Heart right ventricle (tissue), 16 donors: ENCODE measurements around the gene INPP1. TPM values are rescaled to one million over a fixed set of nuclear protein-coding genes. Genes with fewer than 3 reads are reported as not detected.

Experiments
- ATAC-seq, 8 donors: fragments of 200-7000 bp; cut with Tn5 transposase; one replicate each; pipeline ENCODE4 v1.9.1; 2020; ENCODE audit warnings: mild to moderate bottlenecking in 8 of 8, moderate library complexity in 8 of 8, moderate number of reproducible peaks in 1 of 8
- DNase-seq, 2 donors: peaks; one replicate each; pipeline ENCODE4 v3.0.0-alpha.2; 2020
- H3K27ac ChIP-seq, 10 donors: fragments of 200-600 bp; sonication (generic) in 2 of 10; one replicate each; pipeline versions ENCODE4 v1.5.0 to v1.8.0; 2020 to 2022; ENCODE audit warnings: mild to moderate bottlenecking in 3 of 10
- H3K27me3 ChIP-seq, 7 donors: fragments of 200-600 bp; one replicate each; pipeline ENCODE4 v1.8.0; 2021 to 2022; ENCODE audit warnings: mild to moderate bottlenecking in 2 of 7
- H3K36me3 ChIP-seq, 9 donors: fragments of 200-600 bp; sonication (generic) in 1 of 9; one replicate each; pipeline versions ENCODE4 v1.5.0 to v1.8.0; 2020 to 2022; ENCODE audit warnings: mild to moderate bottlenecking in 2 of 9
- H3K4me1 ChIP-seq, 9 donors: fragments of 200-600 bp; sonication (generic) in 1 of 9; one replicate each; pipeline versions ENCODE4 v1.5.0 to v1.8.0; 2020 to 2022; ENCODE audit warnings: mild to moderate bottlenecking in 4 of 9
- H3K4me3 ChIP-seq, 10 donors: fragments of 200-600 bp; sonication (generic) in 2 of 10; one replicate each; pipeline versions ENCODE4 v1.5.0 to v1.8.0; 2020 to 2022; ENCODE audit warnings: mild to moderate bottlenecking in 7 of 10, moderate library complexity in 2 of 10
- H3K9me3 ChIP-seq, 11 donors: fragments of 200-600 bp in 10 of 11; sonication (generic) in 2 of 11; one replicate each; pipeline versions ENCODE4 v1.5.0 to v1.8.0; 2013 to 2022; ENCODE audit warnings: mild to moderate bottlenecking in 2 of 11, control low read depth in 1 of 11, moderate library complexity in 1 of 11
- WGBS, 2 donors: extraction: QIAGEN DNeasy Blood & Tissue Kit; methylation state at CpG; one replicate each; pipeline ENCODE4 v1.1.7; 2013; ENCODE audit warnings: inconsistent platforms in 1 of 2; 5-methylcytosine and 5-hydroxymethylcytosine counted together
- intact Hi-C, 10 donors: fragments of 100-400 bp; cut with DNase I; formaldehyde crosslinking; loops; one replicate each; pipeline versions ENCODE4 v1.11.1 to v1.14.2; 2022
- polyA plus RNA-seq, 2 donors: library from polyadenylated mRNA; stranded (reverse); fragments of 200-250 nt; gene quantifications; one replicate each; pipeline ENCODE4 v1.2.3, GENCODE V29; 2013
- total RNA-seq, 10 donors: library from RNA; stranded (reverse); fragmentation: NEBNext Ultra II Directional in 3 of 10; extraction: Animal tissue kit (Norgen Biotek cat#: 25700) in 3 of 10; gene quantifications; one replicate each; pipeline versions ENCODE4 v1.2.1 to v1.2.4, GENCODE V29; 2021 to 2023
- TF ChIP-seq, protein P1 (sequence below), 9 donors: fragments of 200-600 bp; sonication (generic) in 2 of 9; IDR thresholded peaks; one replicate each; pipeline versions ENCODE4 v1.5.0 to v1.8.0; 2021 to 2022; ENCODE audit warnings: antibody characterized with exemption in 9 of 9, mild to moderate bottlenecking in 5 of 9, moderate library complexity in 1 of 9
- donor health status: Arrhythmogenic right ventricular cardiomyopathy.
- donor health status: ischemic (EF 13 %, LVEDD 7.1; RV severe dilation, severe dysfunction).
- donor health status: healthy with polysubstance abuse.
- donor health status: DM: no; HTN: yes; CAD: no.
- donor health status: DM: no; HTN: no; CAD: no.
- donor health status: ischemic (EF 25% LVEDD 6.9; RV normal size, moderate dysfunction).
- donor health status: ischemic (EF 25% LVEDD 5.7; RV mildly dilated, moderate dysfunction).
- donor health status: healthy.
- donor health status: DM: yes; HTN: yes; CAD: no.
- donor health status: Ischemic cardiomyopathy.
- donor health status: ischemic (EF 35%, LVEDD 5.7; RV mildly dilated, moderate dysfunction).
- donor health status: nonischemic (EF 11% LVEDD 7.7; RV severe dilation, severe dysfunction).
- donor health status: DM: yes; HTN: yes; CAD: no.
- donor health status: PGD.
- donor health status: ischemic (EF 29% LVEDD 5.4; RV normal size, mild dysfunction).
- donor health status: nonischemic (EF 23%, LVEDD 6.1; RV moderate dilation, normal function).

Gene INPP1
- total and polyA plus RNA-seq, 12 donors, result 10.4 to 29.5 (median 16.6) TPM

GRCh38 chr2:190396271-190396670, 52.9 kb downstream of the INPP1 start:
- peaks cover 0 to 5% (median 0%) of the 10 kb centered on the region in 7 donors for H3K27me3 ChIP-seq
- DNase-seq (no peak), ATAC-seq (no peak)
- no peaks in the 10 kb centered on the region for H3K36me3 ChIP-seq
- WGBS, 2 donors, result 80 to 84% methylated on average over 2 of the region's 2 CpGs
- H3K27ac ChIP-seq, result no peak overlapping the region
- no peaks in the 10 kb centered on the region for H3K9me3 ChIP-seq
- TF ChIP-seq, protein P1, sequence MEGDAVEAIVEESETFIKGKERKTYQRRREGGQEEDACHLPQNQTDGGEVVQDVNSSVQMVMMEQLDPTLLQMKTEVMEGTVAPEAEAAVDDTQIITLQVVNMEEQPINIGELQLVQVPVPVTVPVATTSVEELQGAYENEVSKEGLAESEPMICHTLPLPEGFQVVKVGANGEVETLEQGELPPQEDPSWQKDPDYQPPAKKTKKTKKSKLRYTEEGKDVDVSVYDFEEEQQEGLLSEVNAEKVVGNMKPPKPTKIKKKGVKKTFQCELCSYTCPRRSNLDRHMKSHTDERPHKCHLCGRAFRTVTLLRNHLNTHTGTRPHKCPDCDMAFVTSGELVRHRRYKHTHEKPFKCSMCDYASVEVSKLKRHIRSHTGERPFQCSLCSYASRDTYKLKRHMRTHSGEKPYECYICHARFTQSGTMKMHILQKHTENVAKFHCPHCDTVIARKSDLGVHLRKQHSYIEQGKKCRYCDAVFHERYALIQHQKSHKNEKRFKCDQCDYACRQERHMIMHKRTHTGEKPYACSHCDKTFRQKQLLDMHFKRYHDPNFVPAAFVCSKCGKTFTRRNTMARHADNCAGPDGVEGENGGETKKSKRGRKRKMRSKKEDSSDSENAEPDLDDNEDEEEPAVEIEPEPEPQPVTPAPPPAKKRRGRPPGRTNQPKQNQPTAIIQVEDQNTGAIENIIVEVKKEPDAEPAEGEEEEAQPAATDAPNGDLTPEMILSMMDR (IDR thresholded peaks at IDR 0.05), result no peak
- H3K4me1 ChIP-seq, result no peaks in the 10 kb centered on the region
- intact Hi-C loops, result loop anchor here in 1 of 10 donors (5.0 to 10.0 kb wide), 2 partner anchors 116 to 289 kb away; no protein-coding TSS in a partner anchor
- no peak overlapping the region for H3K4me3 ChIP-seq

- no peak for ATAC-seq
- no peak for DNase-seq
- 50 to 61% methylated on average over 5 of the region's 5 CpGs for WGBS, 2 donors
- Histone ChIP-seq H3K36me3 (no peaks in the 10 kb centered on the region), H3K4me1 (peaks cover 0 to 9% (median 6%) of the 10 kb centered on the region in 9 donors), H3K4me3 (no peak overlapping the region), H3K27me3 (no peaks in the 10 kb centered on the region), H3K9me3 (no peaks in the 10 kb centered on the region), H3K27ac (no peak overlapping the region)
- intact Hi-C loops, result loop anchor here in 4 of 10 donors (10.0 kb wide), 3 partner anchors 242 to 282 kb away; partner anchors contain the start of gene NAB1 (in 1 of the 4)
- TF ChIP-seq, protein P1 (IDR thresholded peaks at IDR 0.05), result no peak
Observed at GRCh38 chr2:190402986-190403603, 59.7 kb downstream of the INPP1 start.

DNA sequence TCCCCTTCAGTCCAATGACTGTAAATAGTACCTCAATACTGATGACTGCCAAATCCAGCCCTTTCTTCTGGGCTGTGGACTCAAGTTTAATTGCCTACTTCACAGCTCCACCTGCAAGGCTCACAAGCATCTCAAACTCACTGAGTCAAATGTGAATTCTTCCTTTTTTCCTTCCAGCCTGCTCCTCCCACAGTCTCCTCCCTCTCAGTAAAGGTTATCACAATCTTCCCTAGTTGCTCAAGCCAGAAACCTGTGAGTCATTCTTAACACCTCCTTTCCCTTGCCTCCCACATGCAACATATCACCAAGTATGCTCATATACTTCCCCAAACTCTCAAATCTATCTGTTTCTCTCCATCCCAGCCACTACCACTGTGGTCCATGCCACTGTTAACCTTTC, 61.1 kb downstream of the INPP1 start:
- intact Hi-C loops, result loop anchor here in 4 of 10 donors (10.0 kb wide), 3 partner anchors 240 to 280 kb away; partner anchors contain the start of gene NAB1 (in 1 of the 4)
- no peak for DNase-seq
- peaks cover 0 to 16% (median 12%) of the 10 kb centered on the region in 9 donors for H3K4me1 ChIP-seq
- H3K36me3 ChIP-seq, result no peaks in the 10 kb centered on the region
- H3K9me3 ChIP-seq, result no peaks in the 10 kb centered on the region
- H3K4me3 ChIP-seq, result no peak overlapping the region
- no peak for ATAC-seq
- no peak overlapping the region for H3K27ac ChIP-seq
- H3K27me3 ChIP-seq, result peaks cover 0 to 6% (median 0%) of the 10 kb centered on the region in 7 donors
- TF ChIP-seq, protein P1 (IDR thresholded peaks at IDR 0.05), result no peak

DNA sequence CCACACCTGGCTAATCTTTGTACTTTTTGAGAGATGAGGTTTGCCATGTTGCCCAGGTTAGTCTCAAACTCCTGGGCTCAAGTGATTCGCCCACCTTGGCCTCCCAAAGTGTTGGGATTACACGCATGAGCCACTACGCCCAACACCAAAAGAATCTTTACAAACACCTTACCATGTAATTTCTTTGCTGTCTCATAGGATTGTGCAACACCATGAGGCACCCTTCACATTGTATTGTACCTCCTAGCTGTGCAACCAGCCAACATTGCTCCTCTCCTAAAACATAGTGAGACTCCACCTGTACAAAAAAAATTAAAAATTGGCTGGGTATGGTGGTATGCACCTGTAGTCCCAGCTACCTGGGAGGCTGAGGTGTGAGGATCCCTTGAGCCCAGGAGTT, 61.7 kb downstream of the INPP1 start:
- Histone ChIP-seq H3K27ac (no peak overlapping the region), H3K9me3 (no peaks in the 10 kb centered on the region), H3K27me3 (peaks cover 0 to 6% (median 0%) of the 10 kb centered on the region in 7 donors), H3K36me3 (no peaks in the 10 kb centered on the region), H3K4me1 (peaks cover 0 to 21% (median 15%) of the 10 kb centered on the region in 9 donors), H3K4me3 (no peak overlapping the region)
- TF ChIP-seq, protein P1 (IDR thresholded peaks at IDR 0.05), result no peak
- 97 to 98% methylated on average over 3 of the region's 3 CpGs for WGBS, 2 donors
- intact Hi-C loops, result loop anchor here in 5 of 10 donors (5.0 to 10.0 kb wide), 6 partner anchors 62 to 280 kb away; partner anchors contain the start of gene NAB1 (in 1 of the 5)
- no peak for DNase-seq
- no peak for ATAC-seq
